Measurements from ENCODE around the gene JKAMP.

- TF ChIP-seq CTCF (IDR thresholded peaks at IDR 0.05; ENCODE audit: low read length) (no peak), EZH2 (optimal IDR thresholded peaks at IDR 0.05; ENCODE audit: low read depth, low read length) (no peak), EZH2phosphoT487 (IDR thresholded peaks at IDR 0.05; ENCODE audit: low read length) (no peak)
These were observed 8.1 kb downstream of the JKAMP start for GRCh38 chr14:59492384-59492783.
